Transverse colon (tissue), 4 donors: Measurements from ENCODE around the gene EBNA1BP2. TPM values are rescaled to one million over a fixed set of nuclear protein-coding genes. Genes with fewer than 3 reads are reported as not detected.

Experiments
- DNase-seq: peaks from one replicate; pipeline ENCODE4 v3.0.0-alpha.2; 2019
- H3K27ac ChIP-seq, 4 donors: fragments of 200-600 bp; sonication (generic); 2 replicates each; pipeline ENCODE4 v1.5.1; 2016 to 2018; ENCODE audit warnings: inconsistent platforms in 4 of 4
- H3K27me3 ChIP-seq: fragments of 200-600 bp; sonication (generic); 2 replicates; pipeline ENCODE4 v1.5.1; 2017; ENCODE audit warnings: inconsistent platforms
- H3K36me3 ChIP-seq, 4 donors: fragments of 200-600 bp; sonication (generic); 2 replicates each; pipeline ENCODE4 v1.5.1; 2017 to 2019; ENCODE audit warnings: inconsistent platforms in 4 of 4
- H3K4me1 ChIP-seq, 4 donors: fragments of 200-600 bp; sonication (generic); 2 replicates each; pipeline ENCODE4 v1.5.1; 2017 to 2020; ENCODE audit warnings: inconsistent platforms in 4 of 4
- H3K4me3 ChIP-seq, 4 donors: fragments of 200-600 bp; sonication (generic); 1 replicate in 1 of 4; 2 replicates in 3 of 4; pipeline versions ENCODE4 v1.5.1 to v1.6.1; 2017 to 2019; ENCODE audit warnings: inconsistent platforms in 4 of 4
- H3K9me3 ChIP-seq, 2 donors: fragments of 200-600 bp; sonication (generic); 2 replicates each; pipeline ENCODE4 v1.5.1; 2017 to 2019; ENCODE audit warnings: inconsistent platforms in 2 of 2
- CTCF ChIP-seq, 5 experiments: fragments of 200-600 bp in 3 of 5; fragments of 450-650 bp in 2 of 5; sonication (generic) in 3 of 5; IDR thresholded peaks; 1 replicate in 2 of 5; 2 replicates in 3 of 5; pipeline ENCODE4 v1.5.1; 2016 to 2017; ENCODE audit warnings: antibody characterized with exemption in 5 of 5, inconsistent platforms in 3 of 5, mild to moderate bottlenecking in 2 of 5, moderate library complexity in 1 of 5
- EP300 ChIP-seq: sonication (generic); formaldehyde crosslinking; IDR thresholded peaks from one replicate; pipeline ENCODE4 v1.6.1; 2017; ENCODE audit warnings: antibody characterized with exemption, low read depth
- POLR2A ChIP-seq: fragments of 450-650 bp; IDR thresholded peaks from one replicate; pipeline ENCODE4 v1.6.1; 2016; ENCODE audit warnings: antibody characterized with exemption, mild to moderate bottlenecking, moderate library complexity
- POLR2AphosphoS5 ChIP-seq, 3 donors: sonication (generic); formaldehyde crosslinking; IDR thresholded peaks; one replicate each; pipeline ENCODE4 v1.6.1; 2016; ENCODE audit warnings: antibody characterized with exemption in 3 of 3
- WGBS, 2 donors: methylation state at CpG; one replicate each; pipeline ENCODE4 v1.1.5; 2018; ENCODE audit warnings: low coverage in 1 of 2; 5-methylcytosine and 5-hydroxymethylcytosine counted together
- in situ Hi-C, 4 donors: fragments of 200-750 bp; cut with MboI; loops; one replicate each; pipeline versions ENCODE4 v1.15.0 to v1.15.1; 2017; ENCODE audit warnings: low sequenced_read_pairs in 3 of 4, low pct_ligation_motif_present in 1 of 4, low pct_unique_long_range_greater_than_20kb in 1 of 4
- intact Hi-C: fragments of 100-400 bp; cut with DNase I; formaldehyde crosslinking; loops from one replicate; pipeline ENCODE4 v1.15.1; 2023; ENCODE audit warnings: low total_unique reads
- total RNA-seq, 4 donors: library from RNA; depleted of rRNA; stranded (reverse); fragments of >200 nt; gene quantifications; one replicate each; pipeline ENCODE4 v1.1.0, GENCODE V29; 2016

Gene EBNA1BP2
- total RNA-seq, 4 donors from 2014 or later, result 12.5 to 35.5 (median 30.1) TPM

DNA sequence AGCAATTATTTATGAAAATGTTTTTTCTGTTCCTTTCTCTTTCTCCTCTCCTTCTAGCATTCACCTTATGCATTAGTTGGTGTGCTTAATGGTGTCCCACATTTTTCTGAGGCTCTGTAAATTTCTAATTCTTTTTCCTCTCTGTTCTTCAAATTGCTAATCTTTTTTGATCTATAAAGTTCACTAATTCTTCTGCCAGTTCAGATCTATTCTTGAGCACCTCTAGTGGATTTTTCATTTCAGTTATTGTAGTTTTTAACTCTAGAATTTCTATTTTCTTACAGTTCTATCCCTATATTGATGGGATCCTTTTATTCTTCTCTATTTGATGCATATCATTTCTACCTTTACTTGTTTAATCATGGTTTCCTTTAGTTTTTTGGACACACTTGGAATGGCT, 22.4 kb upstream of the EBNA1BP2 start:
- H3K36me3 ChIP-seq, result no peaks in the 10 kb centered on the region
- peaks cover 18% of the 10 kb centered on the region for H3K27me3 ChIP-seq
- no peak overlapping the region for H3K27ac ChIP-seq
- in situ Hi-C loops (no loop called here), intact Hi-C loops (no loop called here)
- no peak for TF ChIP-seq CTCF (IDR thresholded peaks at IDR 0.05)
- TF ChIP-seq POLR2AphosphoS5 (IDR thresholded peaks at IDR 0.05), result no peak
- H3K4me3 ChIP-seq, result no peak overlapping the region
- H3K4me1 ChIP-seq, result no peaks in the 10 kb centered on the region
- DNase-seq, result no peak
- no peaks in the 10 kb centered on the region for H3K9me3 ChIP-seq

- TF ChIP-seq EP300, result no peak
- TF ChIP-seq POLR2AphosphoS5 (IDR thresholded peaks at IDR 0.05), result no peak
- TF ChIP-seq CTCF (IDR thresholded peaks at IDR 0.05), result no peak
- intact Hi-C loops, result no loop called here
- Histone ChIP-seq H3K4me3 (no peak overlapping the region), H3K4me1 (no peaks in the 10 kb centered on the region), H3K36me3 (no peaks in the 10 kb centered on the region), H3K9me3 (no peaks in the 10 kb centered on the region), H3K27ac (no peak overlapping the region), H3K27me3 (no peaks in the 10 kb centered on the region)
- no peak for DNase-seq
- WGBS, 2 donors, result 58 to 67% methylated on average over 1 of the region's 1 CpG
- in situ Hi-C loops, result no loop called here
Measured at GRCh38 chr1:43188106-43188505, 16.0 kb upstream of the EBNA1BP2 start.

- no peaks in the 10 kb centered on the region for H3K36me3 ChIP-seq
- TF ChIP-seq EP300, result no peak
- TF ChIP-seq POLR2AphosphoS5 (IDR thresholded peaks at IDR 0.05), result no peak
- TF ChIP-seq CTCF (IDR thresholded peaks at IDR 0.05), result no peak
- no peak for TF ChIP-seq POLR2A
- 88 to 90% methylated on average over 3 of the region's 3 CpGs for WGBS, 2 donors
- DNase-seq, result no peak
- no peak overlapping the region for H3K27ac ChIP-seq
- H3K4me1 ChIP-seq, result no peaks in the 10 kb centered on the region
- no peak overlapping the region for H3K4me3 ChIP-seq
- no peaks in the 10 kb centered on the region for H3K27me3 ChIP-seq
- in situ Hi-C loops (no loop called here), intact Hi-C loops (no loop called here)
- H3K9me3 ChIP-seq, result no peaks in the 10 kb centered on the region
Measured at GRCh38 chr1:43184995-43185394, 12.9 kb upstream of the EBNA1BP2 start.

DNA sequence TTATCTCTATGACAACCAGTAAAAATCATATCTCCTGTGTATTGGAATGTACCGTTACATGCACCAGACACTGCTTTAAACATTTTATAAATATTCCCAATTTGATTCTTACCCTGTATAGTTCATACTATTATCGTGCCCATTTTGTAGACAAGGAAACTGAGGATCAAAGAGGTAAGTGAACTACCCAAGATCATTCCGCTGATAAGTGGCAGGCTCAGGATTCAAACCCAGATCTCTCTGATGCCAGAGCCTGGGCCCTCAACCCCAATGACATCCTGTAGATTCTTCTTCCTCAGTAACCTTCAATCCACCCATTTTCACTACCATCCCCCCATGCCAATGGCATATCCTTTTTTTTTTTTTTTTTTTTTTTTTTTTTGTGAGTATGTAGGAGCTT, 12.3 kb upstream of the EBNA1BP2 start:
- no peak for DNase-seq
- 88 to 94% methylated on average over 3 of the region's 3 CpGs for WGBS, 2 donors
- in situ Hi-C loops, result no loop called here
- Histone ChIP-seq H3K36me3 (no peaks in the 10 kb centered on the region), H3K27me3 (no peaks in the 10 kb centered on the region), H3K9me3 (no peaks in the 10 kb centered on the region), H3K4me3 (no peak overlapping the region), H3K4me1 (no peaks in the 10 kb centered on the region), H3K27ac (no peak overlapping the region)
- no peak for TF ChIP-seq POLR2A
- no peak for TF ChIP-seq CTCF (IDR thresholded peaks at IDR 0.05)
- TF ChIP-seq EP300, result no peak
- TF ChIP-seq POLR2AphosphoS5 (IDR thresholded peaks at IDR 0.05), result no peak
- intact Hi-C loops, result no loop called here
